Measurements from ENCODE around the gene DAPK2.

GRCh38 chr15:64004056-64004455, 42.2 kb downstream of the DAPK2 start:
- TF ChIP-seq, protein P1, sequence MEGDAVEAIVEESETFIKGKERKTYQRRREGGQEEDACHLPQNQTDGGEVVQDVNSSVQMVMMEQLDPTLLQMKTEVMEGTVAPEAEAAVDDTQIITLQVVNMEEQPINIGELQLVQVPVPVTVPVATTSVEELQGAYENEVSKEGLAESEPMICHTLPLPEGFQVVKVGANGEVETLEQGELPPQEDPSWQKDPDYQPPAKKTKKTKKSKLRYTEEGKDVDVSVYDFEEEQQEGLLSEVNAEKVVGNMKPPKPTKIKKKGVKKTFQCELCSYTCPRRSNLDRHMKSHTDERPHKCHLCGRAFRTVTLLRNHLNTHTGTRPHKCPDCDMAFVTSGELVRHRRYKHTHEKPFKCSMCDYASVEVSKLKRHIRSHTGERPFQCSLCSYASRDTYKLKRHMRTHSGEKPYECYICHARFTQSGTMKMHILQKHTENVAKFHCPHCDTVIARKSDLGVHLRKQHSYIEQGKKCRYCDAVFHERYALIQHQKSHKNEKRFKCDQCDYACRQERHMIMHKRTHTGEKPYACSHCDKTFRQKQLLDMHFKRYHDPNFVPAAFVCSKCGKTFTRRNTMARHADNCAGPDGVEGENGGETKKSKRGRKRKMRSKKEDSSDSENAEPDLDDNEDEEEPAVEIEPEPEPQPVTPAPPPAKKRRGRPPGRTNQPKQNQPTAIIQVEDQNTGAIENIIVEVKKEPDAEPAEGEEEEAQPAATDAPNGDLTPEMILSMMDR (IDR thresholded peaks at IDR 0.05; ENCODE audit: low read depth, low read length): no peak
- no peak for TF ChIP-seq MYC (IDR thresholded peaks at IDR 0.05; ENCODE audit: low read depth, low read length)
- no peak for TF ChIP-seq POLR2A (IDR thresholded peaks at IDR 0.05; ENCODE audit: extremely low read depth, insufficient read length)
- no peak for TF ChIP-seq MAX (IDR thresholded peaks at IDR 0.05; ENCODE audit: low read depth, low read length)
